Measurements from ENCODE around the gene HSPB9.

Gene HSPB9

DNA sequence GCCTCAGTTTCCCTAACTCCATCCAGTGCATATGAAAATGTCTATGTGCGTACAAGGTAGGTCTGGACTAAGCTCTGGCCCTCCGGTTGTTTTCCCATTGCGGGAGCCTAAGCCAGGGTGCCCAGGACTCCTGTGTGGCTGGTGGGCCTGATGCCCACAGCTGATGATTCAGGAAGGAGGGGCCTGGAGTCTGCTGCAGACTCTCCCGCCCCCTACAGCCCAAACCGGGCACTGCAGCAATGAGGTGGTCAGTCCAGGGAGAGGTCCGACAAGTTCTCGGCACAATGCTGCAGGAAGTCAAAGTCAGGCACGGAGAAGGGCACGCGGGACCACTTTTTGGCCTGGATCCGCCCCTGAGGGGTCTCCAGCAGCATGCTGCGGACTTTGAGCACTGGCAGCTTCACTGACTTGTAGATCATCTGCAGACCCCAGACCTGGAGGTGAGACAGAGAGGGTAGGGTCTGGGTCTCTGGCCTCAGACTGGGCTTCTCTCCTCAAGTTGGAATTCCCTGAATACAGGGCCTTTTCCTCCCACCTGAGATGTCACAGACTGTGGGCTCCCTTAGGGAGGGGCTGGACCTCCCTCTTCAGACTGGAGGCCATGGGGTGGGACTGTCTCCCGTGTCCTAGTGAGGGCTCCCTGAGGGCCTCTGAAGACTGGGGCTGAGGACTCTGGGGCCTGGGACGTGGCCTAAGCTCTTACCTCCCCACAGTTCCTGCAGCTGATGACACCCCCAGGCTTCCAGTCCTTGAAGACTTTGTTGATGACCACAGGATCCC, 20.9 kb upstream of the HSPB9 start:
- peak; percentile 71 for DNase-seq

DNA sequence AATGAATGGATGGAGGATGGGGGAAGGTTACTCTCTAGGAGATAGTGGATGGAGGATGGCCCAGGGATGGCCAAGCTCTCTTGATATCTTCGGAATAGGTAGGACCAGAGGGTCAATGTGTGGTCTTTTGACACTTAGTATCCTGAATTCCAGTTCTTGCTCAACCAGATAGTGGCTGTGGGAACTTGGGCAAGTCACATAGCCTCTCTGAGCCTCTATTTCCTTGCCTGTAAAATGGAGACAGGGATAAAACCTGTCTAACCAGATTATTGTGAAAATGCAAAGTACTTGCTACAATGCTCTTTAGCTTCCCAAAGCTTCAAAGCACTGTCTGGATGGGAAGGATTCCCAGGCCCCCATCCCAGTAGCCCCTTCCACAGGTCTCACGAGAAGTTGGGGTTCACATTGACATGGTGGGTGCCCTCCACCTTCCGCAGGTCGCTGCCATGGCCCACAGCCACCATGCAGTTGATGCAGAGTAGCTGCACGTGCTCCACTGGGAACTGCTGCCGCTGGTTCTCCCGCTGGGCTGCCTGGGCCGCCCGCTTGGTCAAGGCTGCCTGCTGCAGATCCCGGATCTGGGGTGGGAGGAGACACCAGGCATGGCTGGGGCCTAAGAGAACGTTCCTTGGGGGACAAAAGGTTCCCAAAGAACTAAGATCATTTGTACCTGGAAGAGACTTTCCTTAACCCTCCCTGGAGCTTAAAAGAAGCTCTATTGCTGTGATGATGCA, 19.2 kb upstream of the HSPB9 start:
- DNase-seq = no peak

DNA sequence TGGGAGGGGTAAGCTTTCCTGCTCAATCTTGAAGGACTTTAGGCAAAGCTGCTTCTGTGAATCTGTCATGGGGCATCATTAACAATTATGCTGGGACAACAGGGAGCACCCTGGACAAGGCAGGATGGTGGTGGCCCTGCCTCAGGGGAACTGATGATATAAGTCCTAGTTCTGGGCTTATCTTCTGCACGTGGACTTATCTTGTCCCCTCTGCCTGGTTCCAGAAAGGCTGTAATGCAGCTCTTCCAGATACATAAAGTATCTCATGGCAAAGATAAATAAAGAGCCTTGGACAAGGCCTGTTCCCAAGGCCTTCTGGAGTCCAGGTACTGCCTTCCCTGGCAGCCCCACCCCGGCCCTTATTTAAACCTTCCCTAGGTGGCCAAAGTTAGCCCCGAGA, 18.3 kb upstream of the HSPB9 start:
- DNase-seq = no peak

DNA sequence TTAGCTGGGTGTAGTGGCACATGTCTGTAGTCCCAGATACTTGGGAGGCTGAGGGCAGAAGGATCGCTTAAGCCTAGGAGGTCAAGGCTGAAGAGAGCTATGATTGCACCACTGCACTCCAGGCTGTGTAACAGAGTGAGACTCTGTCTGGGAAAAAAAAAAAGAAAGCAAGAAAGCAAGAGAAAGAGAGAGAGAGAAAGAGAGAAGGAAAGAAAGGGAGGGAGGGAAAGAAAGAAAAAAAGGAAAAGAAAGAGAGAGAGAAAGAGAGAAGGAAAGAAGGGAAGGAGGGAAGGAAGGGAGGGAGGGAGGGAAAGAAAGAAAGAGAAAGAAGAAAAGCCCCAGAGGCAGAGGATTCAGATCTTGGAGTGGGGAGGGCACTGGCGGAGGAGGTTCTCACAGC, 16.6 kb upstream of the HSPB9 start:
- no peak for DNase-seq

GRCh38 chr17:42107124-42107523, 15.5 kb upstream of the HSPB9 start:
- DNase-seq = no peak

- DNase-seq = peak; percentile 81
These were observed 14.7 kb upstream of the HSPB9 start for GRCh38 chr17:42107597-42108576.

- DNase-seq = no peak
These were observed 13.5 kb upstream of the HSPB9 start for GRCh38 chr17:42109086-42109485.

DNA sequence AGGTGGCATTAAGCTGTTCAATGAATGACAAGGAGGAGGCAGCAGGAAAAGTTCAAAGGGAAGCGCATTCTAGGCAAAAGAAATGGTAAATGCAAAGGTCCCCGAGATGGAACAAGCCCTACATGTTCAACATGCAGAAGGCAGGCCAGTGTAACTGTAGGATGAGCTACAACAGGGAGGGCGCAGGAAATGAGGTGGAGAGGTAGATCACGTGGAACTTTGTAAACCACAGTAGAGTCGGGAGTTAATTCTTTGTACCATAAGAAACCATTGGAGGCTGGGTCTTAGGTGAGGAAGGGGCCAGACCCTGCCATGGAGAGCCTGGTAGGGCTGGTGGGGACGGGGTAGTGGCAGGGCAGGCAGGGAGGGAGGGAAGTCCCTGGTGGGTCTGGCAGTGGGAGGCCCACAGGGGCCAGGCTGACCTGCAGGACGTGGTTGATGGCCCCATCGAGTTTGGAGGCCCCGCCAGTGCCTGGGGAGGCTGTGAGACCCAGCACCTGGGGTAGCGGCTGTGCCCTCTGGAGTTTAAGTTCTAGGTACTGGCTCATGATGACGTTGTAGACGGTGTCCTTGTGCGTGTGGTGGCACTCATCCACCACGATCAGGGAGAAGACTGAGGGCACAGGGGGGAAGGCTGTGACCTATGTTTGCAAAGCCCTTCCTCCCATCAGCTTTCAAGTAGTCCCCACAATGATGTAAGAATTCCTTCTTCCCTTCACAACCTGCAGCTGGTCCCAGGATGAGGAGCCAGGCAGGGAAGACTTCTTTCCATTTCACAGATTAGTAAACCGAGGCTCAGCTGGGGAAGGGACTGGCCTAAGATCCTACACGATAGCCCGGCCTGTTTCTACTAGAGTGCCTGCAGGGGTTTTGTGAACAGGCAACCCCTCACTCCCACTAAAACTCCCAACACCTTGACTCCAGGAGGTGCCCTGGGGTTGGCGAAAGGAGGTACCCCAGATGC, 12.0 kb upstream of the HSPB9 start:
- no peak for DNase-seq

GRCh38 chr17:42111265-42111636, 11.4 kb upstream of the HSPB9 start:
- DNase-seq = no peak

GRCh38 chr17:42111871-42112551, 10.6 kb upstream of the HSPB9 start:
- peak; percentile 34 for DNase-seq

- DNase-seq = peak; percentile 88
These were observed 9.9 kb upstream of the HSPB9 start, which contains the start of gene DHX58 for GRCh38 chr17:42112552-42113176. Gene DHX58, minus strand, starts transcription at chr17:42112714. Its CDS starts 822 bp downstream, at chr17:42111892.

- DNase-seq = no peak
These were observed 9.1 kb upstream of the HSPB9 start for GRCh38 chr17:42113293-42114069.

GRCh38 chr17:42114118-42114517, 8.5 kb upstream of the HSPB9 start:
- DNase-seq = no peak

- DNase-seq = peak; percentile 84
These were observed 5.8 kb upstream of the HSPB9 start for GRCh38 chr17:42116705-42117396.

GRCh38 chr17:42117397-42118125, 5.0 kb upstream of the HSPB9 start:
- no peak for DNase-seq

DNA sequence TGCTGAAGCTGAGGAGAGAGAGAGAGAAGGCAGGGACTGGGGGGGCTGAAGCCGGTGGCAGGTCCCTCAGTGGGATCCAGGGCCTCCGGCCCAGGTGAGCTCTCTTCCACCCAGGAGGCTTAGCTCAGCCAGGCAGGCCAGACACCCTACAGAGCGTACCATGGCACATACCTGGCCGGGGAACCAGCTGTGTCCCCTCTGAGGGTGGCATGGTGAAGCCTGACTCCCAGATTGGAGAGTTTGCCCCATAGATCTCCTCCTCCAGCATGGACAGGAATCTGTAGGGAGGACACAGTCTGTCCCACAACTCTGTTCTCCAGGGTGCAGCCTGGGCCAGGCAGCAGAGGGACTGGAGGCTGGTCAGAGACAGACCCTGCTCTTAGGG, 4.5 kb upstream of the HSPB9 start:
- DNase-seq = no peak

DNA sequence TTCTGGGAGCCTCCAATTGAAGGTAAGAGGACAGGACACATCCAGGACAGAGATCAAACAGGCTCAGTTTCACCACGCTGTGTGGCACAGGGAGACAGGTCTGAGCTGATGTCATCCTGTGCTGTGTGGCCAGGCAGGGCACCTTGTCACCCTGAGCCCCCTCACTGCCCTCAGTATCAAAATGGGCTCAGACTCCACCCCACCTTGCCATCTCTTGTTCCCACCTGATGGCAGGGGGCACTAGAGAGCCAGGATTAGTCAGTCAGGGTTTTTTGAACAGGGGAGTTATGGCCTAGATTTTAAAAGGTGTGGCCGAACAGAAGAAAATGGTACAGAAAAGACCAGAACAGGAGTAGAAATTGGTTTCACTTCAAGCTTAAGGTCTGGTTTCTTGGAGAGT, 4.1 kb upstream of the HSPB9 start:
- peak; percentile 58 for DNase-seq

- no peak for DNase-seq
These were observed 3.3 kb upstream of the HSPB9 start for GRCh38 chr17:42119301-42119700.
